ENCODE results near the gene PRDM2.

Gene PRDM2

DNA sequence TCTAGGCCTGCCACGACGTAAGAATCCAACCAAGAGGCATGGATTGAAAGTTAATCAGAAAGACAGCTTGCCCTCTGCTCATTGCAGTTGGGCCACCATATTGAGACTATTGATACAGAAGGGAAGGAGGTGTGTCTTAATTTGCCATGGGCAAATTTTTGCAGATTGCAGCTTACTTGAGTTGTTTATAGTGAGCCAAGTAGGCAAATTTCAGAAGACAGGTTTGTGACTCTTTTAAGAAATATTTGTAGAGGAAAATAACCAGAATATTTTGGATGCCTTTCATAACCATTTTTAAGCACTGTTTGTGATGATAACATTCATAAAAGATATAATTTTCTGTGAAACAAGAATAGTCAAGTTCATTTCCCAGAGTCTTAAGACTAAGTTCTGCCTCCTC, 74.1 kb downstream of the PRDM2 start:
- Histone ChIP-seq H3K4me1 (ENCODE audit: control insufficient read depth, insufficient read depth, low read length) (peaks cover 3% of the 10 kb centered on the region), H3K36me3 (ENCODE audit: control insufficient read depth, insufficient read depth, low read length) (peaks cover 4% of the 10 kb centered on the region), H3K27me3 (ENCODE audit: control insufficient read depth, insufficient read depth, low read length) (no peaks in the 10 kb centered on the region), H3K9ac (ENCODE audit: low read length) (no peak overlapping the region), H3K9me3 (ENCODE audit: control insufficient read depth, low read length) (no peaks in the 10 kb centered on the region), H3K4me3 (ENCODE audit: low read length) (no peak overlapping the region)

DNA sequence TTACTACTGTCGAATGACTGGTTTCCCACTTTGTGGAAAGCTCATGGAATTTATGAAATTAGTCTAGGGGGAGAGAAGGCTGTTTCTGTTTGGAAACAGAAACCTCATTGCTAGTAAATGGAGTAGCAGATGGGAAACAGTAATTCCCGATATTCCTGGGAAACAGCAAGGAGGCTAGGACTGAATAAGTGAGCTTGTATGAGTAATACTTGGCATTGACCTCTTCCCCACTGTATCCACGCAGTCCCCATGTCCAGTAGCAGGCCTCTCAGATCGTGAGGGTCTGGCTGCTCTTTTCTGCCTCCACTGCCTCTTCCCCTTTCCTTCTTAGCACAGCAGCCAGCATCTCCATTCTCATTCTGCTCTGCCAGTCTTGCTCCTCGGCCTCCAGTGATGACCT, 75.5 kb downstream of the PRDM2 start:
- Histone ChIP-seq H3K27me3 (ENCODE audit: control insufficient read depth, insufficient read depth, low read length) (no peaks in the 10 kb centered on the region), H3K4me3 (ENCODE audit: low read length) (no peak overlapping the region), H3K36me3 (ENCODE audit: control insufficient read depth, insufficient read depth, low read length) (peaks cover 4% of the 10 kb centered on the region), H3K9me3 (ENCODE audit: control insufficient read depth, low read length) (no peaks in the 10 kb centered on the region), H3K4me1 (ENCODE audit: control insufficient read depth, insufficient read depth, low read length) (peaks cover 3% of the 10 kb centered on the region), H3K9ac (ENCODE audit: low read length) (no peak overlapping the region)

DNA sequence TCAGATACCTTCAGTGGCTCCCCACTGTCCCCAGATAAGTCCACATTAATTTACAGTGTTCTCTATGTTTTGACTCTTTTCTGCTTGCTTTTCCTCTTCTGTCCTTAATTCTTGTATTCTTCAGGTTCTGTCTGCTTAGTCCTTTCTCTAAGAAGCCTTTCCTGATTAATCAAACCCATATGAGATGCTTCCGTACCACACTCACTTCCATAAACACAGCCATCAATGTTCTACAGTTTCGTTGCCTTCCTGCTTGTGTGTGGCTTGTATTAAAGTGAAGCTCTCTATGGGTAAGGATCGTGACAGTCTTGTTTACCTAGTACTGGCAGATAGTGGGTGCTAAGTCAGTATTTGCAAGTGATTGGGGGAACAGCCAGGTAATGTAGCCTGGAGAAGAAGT, 75.9 kb downstream of the PRDM2 start:
- Histone ChIP-seq H3K9me3 (ENCODE audit: control insufficient read depth, low read length) (no peaks in the 10 kb centered on the region), H3K9ac (ENCODE audit: low read length) (no peak overlapping the region), H3K4me3 (ENCODE audit: low read length) (no peak overlapping the region), H3K36me3 (ENCODE audit: control insufficient read depth, insufficient read depth, low read length) (peaks cover 4% of the 10 kb centered on the region), H3K4me1 (ENCODE audit: control insufficient read depth, insufficient read depth, low read length) (peaks cover under 1% of the 10 kb centered on the region), H3K27me3 (ENCODE audit: control insufficient read depth, insufficient read depth, low read length) (no peaks in the 10 kb centered on the region)

DNA sequence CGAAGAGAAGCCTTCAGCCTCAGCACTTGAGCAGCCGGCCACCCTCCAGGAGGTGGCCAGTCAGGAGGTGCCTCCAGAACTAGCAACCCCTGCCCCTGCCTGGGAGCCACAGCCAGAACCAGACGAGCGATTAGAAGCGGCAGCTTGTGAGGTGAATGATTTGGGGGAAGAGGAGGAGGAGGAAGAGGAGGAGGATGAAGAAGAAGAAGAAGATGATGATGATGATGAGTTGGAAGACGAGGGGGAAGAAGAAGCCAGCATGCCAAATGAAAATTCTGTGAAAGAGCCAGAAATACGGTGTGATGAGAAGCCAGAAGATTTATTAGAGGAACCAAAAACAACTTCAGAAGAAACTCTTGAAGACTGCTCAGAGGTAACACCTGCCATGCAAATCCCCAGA, 78.4 kb downstream of the PRDM2 start:
- no peaks in the 10 kb centered on the region for H3K9me3 ChIP-seq (ENCODE audit: control insufficient read depth, low read length)
- H3K9ac ChIP-seq (ENCODE audit: low read length) = no peak overlapping the region
- H3K27me3 ChIP-seq (ENCODE audit: control insufficient read depth, insufficient read depth, low read length) = no peaks in the 10 kb centered on the region
- H3K4me1 ChIP-seq (ENCODE audit: control insufficient read depth, insufficient read depth, low read length) = no peaks in the 10 kb centered on the region
- H3K36me3 ChIP-seq (ENCODE audit: control insufficient read depth, insufficient read depth, low read length) = peaks cover 4% of the 10 kb centered on the region
- no peak overlapping the region for H3K4me3 ChIP-seq (ENCODE audit: low read length)

DNA sequence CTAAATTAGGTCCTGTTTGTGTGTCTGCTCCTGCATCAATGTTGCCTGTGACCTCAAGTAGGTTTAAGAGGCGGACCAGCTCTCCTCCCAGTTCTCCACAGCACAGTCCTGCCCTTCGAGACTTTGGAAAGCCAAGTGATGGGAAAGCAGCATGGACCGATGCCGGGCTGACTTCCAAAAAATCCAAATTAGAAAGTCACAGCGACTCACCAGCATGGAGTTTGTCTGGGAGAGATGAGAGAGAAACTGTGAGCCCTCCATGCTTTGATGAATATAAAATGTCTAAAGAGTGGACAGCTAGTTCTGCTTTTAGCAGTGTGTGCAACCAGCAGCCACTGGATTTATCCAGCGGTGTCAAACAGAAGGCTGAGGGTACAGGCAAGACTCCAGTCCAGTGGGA, 79.9 kb downstream of the PRDM2 start:
- Histone ChIP-seq H3K4me1 (ENCODE audit: control insufficient read depth, insufficient read depth, low read length) (no peaks in the 10 kb centered on the region), H3K4me3 (ENCODE audit: low read length) (no peak overlapping the region), H3K27me3 (ENCODE audit: control insufficient read depth, insufficient read depth, low read length) (no peaks in the 10 kb centered on the region), H3K9me3 (ENCODE audit: control insufficient read depth, low read length) (no peaks in the 10 kb centered on the region), H3K9ac (ENCODE audit: low read length) (no peak overlapping the region), H3K36me3 (ENCODE audit: control insufficient read depth, insufficient read depth, low read length) (peaks cover 4% of the 10 kb centered on the region)

DNA sequence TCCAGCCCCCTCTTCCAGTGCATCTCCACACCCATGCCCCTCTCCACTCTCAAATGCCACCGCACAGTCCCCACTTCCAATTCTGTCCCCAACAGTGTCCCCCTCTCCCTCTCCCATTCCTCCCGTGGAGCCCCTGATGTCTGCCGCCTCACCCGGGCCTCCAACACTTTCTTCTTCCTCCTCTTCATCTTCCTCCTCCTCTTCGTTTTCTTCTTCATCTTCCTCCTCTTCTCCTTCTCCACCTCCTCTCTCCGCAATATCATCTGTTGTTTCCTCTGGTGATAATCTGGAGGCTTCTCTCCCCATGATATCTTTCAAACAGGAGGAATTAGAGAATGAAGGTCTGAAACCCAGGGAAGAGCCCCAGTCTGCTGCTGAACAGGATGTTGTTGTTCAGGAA, 80.8 kb downstream of the PRDM2 start:
- H3K36me3 ChIP-seq (ENCODE audit: control insufficient read depth, insufficient read depth, low read length) = no peaks in the 10 kb centered on the region
- no peak overlapping the region for H3K9ac ChIP-seq (ENCODE audit: low read length)
- H3K9me3 ChIP-seq (ENCODE audit: control insufficient read depth, low read length) = no peaks in the 10 kb centered on the region
- H3K4me1 ChIP-seq (ENCODE audit: control insufficient read depth, insufficient read depth, low read length) = no peaks in the 10 kb centered on the region
- no peaks in the 10 kb centered on the region for H3K27me3 ChIP-seq (ENCODE audit: control insufficient read depth, insufficient read depth, low read length)
- H3K4me3 ChIP-seq (ENCODE audit: low read length) = no peak overlapping the region

DNA sequence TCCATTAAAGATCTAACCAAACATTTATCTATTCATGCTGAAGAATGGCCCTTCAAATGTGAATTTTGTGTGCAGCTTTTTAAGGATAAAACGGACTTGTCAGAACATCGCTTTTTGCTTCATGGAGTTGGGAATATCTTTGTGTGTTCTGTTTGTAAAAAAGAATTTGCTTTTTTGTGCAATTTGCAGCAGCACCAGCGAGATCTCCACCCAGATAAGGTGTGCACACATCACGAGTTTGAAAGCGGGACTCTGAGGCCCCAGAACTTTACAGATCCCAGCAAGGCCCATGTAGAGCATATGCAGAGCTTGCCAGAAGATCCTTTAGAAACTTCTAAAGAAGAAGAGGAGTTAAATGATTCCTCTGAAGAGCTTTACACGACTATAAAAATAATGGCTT, 81.2 kb downstream of the PRDM2 start:
- Histone ChIP-seq H3K36me3 (ENCODE audit: control insufficient read depth, insufficient read depth, low read length) (no peaks in the 10 kb centered on the region), H3K9ac (ENCODE audit: low read length) (no peak overlapping the region), H3K27me3 (ENCODE audit: control insufficient read depth, insufficient read depth, low read length) (no peaks in the 10 kb centered on the region), H3K9me3 (ENCODE audit: control insufficient read depth, low read length) (no peaks in the 10 kb centered on the region), H3K4me3 (ENCODE audit: low read length) (no peak overlapping the region), H3K4me1 (ENCODE audit: control insufficient read depth, insufficient read depth, low read length) (no peaks in the 10 kb centered on the region)

DNA sequence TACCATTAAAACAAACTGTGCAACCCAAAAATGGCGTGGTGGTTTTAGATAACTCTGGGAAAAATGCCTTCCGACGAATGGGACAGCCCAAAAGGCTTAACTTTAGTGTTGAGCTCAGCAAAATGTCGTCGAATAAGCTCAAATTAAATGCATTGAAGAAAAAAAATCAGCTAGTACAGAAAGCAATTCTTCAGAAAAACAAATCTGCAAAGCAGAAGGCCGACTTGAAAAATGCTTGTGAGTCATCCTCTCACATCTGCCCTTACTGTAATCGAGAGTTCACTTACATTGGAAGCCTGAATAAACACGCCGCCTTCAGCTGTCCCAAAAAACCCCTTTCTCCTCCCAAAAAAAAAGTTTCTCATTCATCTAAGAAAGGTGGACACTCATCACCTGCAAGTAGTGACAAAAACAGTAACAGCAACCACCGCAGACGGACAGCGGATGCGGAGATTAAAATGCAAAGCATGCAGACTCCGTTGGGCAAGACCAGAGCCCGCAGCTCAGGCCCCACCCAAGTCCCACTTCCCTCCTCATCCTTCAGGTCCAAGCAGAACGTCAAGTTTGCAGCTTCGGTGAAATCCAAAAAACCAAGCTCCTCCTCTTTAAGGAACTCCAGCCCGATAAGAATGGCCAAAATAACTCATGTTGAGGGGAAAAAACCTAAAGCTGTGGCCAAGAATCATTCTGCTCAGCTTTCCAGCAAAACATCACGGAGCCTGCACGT, 82.1 kb downstream of the PRDM2 start:
- no peak overlapping the region for H3K9ac ChIP-seq (ENCODE audit: low read length)
- no peaks in the 10 kb centered on the region for H3K36me3 ChIP-seq (ENCODE audit: control insufficient read depth, insufficient read depth, low read length)
- H3K4me1 ChIP-seq (ENCODE audit: control insufficient read depth, insufficient read depth, low read length) = no peaks in the 10 kb centered on the region

DNA sequence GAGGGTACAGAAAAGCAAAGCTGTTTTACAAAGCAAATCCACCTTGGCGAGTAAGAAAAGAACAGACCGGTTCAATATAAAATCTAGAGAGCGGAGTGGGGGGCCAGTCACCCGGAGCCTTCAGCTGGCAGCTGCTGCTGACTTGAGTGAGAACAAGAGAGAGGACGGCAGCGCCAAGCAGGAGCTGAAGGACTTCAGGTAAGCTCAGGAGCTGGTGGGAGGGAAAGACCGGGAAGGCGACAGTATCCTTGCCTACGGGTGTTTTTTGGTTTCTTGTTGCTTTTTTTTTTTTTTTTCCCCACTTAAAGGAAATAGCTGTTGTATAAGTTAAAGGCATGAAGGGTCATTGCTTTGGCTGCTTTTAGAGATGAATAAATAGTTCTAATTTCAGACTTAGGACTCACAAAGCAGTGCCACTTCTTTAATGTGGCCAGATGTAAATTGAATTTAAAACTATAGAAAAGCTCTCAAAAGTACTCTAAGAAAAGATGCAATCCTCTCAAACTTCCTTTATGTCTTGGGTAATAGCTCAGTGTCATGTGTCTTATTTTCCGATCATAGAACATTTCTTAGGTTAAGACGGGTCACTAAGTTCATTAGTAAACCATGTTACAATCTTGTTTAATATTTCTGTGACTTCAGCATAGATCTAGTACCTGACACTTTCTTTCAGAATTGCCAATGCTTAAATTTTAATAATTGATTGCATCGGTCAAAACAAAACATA, 82.8 kb downstream of the PRDM2 start:
- no peaks in the 10 kb centered on the region for H3K9me3 ChIP-seq (ENCODE audit: control insufficient read depth, low read length)
- H3K9ac ChIP-seq (ENCODE audit: low read length) = no peak overlapping the region
- H3K36me3 ChIP-seq (ENCODE audit: control insufficient read depth, insufficient read depth, low read length) = no peaks in the 10 kb centered on the region
- no peak overlapping the region for H3K4me3 ChIP-seq (ENCODE audit: low read length)
- H3K27me3 ChIP-seq (ENCODE audit: control insufficient read depth, insufficient read depth, low read length) = no peaks in the 10 kb centered on the region
- H3K4me1 ChIP-seq (ENCODE audit: control insufficient read depth, insufficient read depth, low read length) = no peaks in the 10 kb centered on the region

More for the DNA sequence above, 82.1 kb downstream of the PRDM2 start:
- Histone ChIP-seq H3K4me3 (ENCODE audit: low read length) (no peak overlapping the region), H3K27me3 (ENCODE audit: control insufficient read depth, insufficient read depth, low read length) (no peaks in the 10 kb centered on the region), H3K9me3 (ENCODE audit: control insufficient read depth, low read length) (no peaks in the 10 kb centered on the region)

DNA sequence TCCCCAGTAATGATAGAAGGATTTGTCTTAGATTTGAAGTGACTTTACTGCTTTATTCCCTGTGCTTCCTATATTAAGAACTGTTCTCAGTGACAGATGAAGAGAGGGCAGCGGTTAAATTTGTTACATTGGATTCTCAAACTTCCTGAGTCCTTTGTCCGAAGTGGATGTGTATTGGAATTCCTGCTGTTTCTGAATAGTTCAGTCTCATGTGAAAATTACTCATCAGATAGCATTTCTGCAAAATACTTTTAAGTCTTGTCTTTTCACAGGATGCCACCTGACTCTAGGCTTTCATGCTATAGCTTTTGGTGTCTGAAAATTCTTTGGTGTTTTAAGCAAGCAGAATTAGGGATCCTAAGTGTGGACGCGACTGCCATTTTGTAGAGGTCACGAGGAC, 83.6 kb downstream of the PRDM2 start:
- Histone ChIP-seq H3K4me3 (ENCODE audit: low read length) (no peak overlapping the region), H3K4me1 (ENCODE audit: control insufficient read depth, insufficient read depth, low read length) (no peaks in the 10 kb centered on the region), H3K9ac (ENCODE audit: low read length) (no peak overlapping the region), H3K9me3 (ENCODE audit: control insufficient read depth, low read length) (no peaks in the 10 kb centered on the region), H3K27me3 (ENCODE audit: control insufficient read depth, insufficient read depth, low read length) (no peaks in the 10 kb centered on the region), H3K36me3 (ENCODE audit: control insufficient read depth, insufficient read depth, low read length) (no peaks in the 10 kb centered on the region)

DNA sequence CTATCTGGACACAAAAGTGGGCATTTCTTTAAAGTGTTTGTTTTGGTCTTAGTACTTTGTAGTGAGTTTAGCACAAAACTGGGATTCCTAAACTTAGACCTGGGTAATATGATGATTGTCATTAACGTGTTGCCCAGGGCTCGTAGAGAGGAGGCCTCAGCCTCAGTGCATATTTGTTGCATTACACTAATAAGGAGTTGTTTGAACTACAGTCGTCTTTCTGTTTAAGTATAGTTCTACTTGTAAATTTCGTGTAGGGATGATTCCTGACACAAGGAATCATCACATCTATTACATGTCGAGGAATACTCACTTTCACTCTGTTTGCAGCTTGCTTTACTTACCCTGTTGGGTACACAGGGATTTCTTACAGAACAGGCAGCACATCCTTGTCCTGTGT, 85.0 kb downstream of the PRDM2 start:
- H3K4me1 ChIP-seq (ENCODE audit: control insufficient read depth, insufficient read depth, low read length) = no peaks in the 10 kb centered on the region
- H3K27me3 ChIP-seq (ENCODE audit: control insufficient read depth, insufficient read depth, low read length) = no peaks in the 10 kb centered on the region
- H3K4me3 ChIP-seq (ENCODE audit: low read length) = no peak overlapping the region
- no peak overlapping the region for H3K9ac ChIP-seq (ENCODE audit: low read length)
- H3K36me3 ChIP-seq (ENCODE audit: control insufficient read depth, insufficient read depth, low read length) = no peaks in the 10 kb centered on the region
- H3K9me3 ChIP-seq (ENCODE audit: control insufficient read depth, low read length) = no peaks in the 10 kb centered on the region

DNA sequence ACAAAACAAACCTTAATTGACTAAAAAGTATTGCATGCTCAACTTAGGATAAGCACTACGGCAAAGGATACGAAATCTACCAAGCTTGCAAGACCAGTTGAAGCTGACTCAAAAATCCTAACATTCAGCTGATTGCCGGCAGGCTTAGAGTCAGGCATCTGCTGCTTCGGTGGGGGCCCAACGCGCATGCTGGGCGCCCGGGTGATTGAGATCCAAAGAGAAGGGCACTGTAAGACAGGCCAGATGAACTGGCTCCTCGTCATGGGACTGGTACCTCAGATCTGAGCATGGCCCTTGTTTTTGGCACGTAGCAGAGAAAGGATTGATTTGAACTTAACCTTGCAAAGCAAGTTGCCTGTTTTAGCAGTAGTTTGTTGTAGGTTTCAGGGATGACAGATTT, 86.6 kb downstream of the PRDM2 start:
- H3K36me3 ChIP-seq (ENCODE audit: control insufficient read depth, insufficient read depth, low read length) = no peaks in the 10 kb centered on the region

More for the DNA sequence above, 86.6 kb downstream of the PRDM2 start:
- H3K9ac ChIP-seq (ENCODE audit: low read length) = no peak overlapping the region
- H3K4me3 ChIP-seq (ENCODE audit: low read length) = no peak overlapping the region
- H3K27me3 ChIP-seq (ENCODE audit: control insufficient read depth, insufficient read depth, low read length) = no peaks in the 10 kb centered on the region
- H3K9me3 ChIP-seq (ENCODE audit: control insufficient read depth, low read length) = no peaks in the 10 kb centered on the region
- no peaks in the 10 kb centered on the region for H3K4me1 ChIP-seq (ENCODE audit: control insufficient read depth, insufficient read depth, low read length)

All from mucosa of stomach (tissue), 1 donor.